CD14-positive monocyte (primary cell): ENCODE results near the gene AFF3. TPM values are rescaled to one million over a fixed set of nuclear protein-coding genes. Genes with fewer than 3 reads are reported as not detected.

Experiments
- DNase-seq, 3 donors: peaks; one replicate each; pipeline ENCODE4 v3.0.0-alpha.2; 2011 to 2022
- H2AFZ ChIP-seq: 2 replicates; pipeline ENCODE4 v1.6.0; 2012; ENCODE audit warnings: mild to moderate bottlenecking, low read depth, low read length, inconsistent platforms; ENCODE audit not compliant: insufficient read depth, poor library complexity, severe bottlenecking
- H3K27ac ChIP-seq, 2 donors: 1 replicate in 1 of 2; 2 replicates in 1 of 2; pipeline ENCODE4 v1.5.1; 2012 to 2013; ENCODE audit warnings: low read length in 2 of 2, control low read depth in 1 of 2, inconsistent platforms in 1 of 2, low read depth in 1 of 2, mild to moderate bottlenecking in 1 of 2
- H3K27me3 ChIP-seq, 2 donors: one replicate each; pipeline versions ENCODE4 v1.6.0 to v1.6.1; 2011 to 2013; ENCODE audit warnings: low read length in 2 of 2; ENCODE audit not compliant: control insufficient read depth in 2 of 2, insufficient read depth in 2 of 2
- H3K36me3 ChIP-seq, 2 donors: replicated peaks in 1 of 2; 1 replicate in 1 of 2; 2 replicates in 1 of 2; pipeline versions ENCODE4 v1.5.1 to v1.6.1; 2012 to 2013; ENCODE audit warnings: low read length in 2 of 2, control low read depth in 1 of 2, inconsistent platforms in 1 of 2, mild to moderate bottlenecking in 1 of 2; ENCODE audit not compliant: insufficient read depth in 2 of 2, control insufficient read depth in 1 of 2
- H3K4me1 ChIP-seq, 2 donors: 1 replicate in 1 of 2; 2 replicates in 1 of 2; pipeline versions ENCODE4 v1.5.1 to v1.6.1; 2012 to 2013; ENCODE audit warnings: low read length in 2 of 2, control low read depth in 1 of 2, inconsistent platforms in 1 of 2, mild to moderate bottlenecking in 1 of 2, moderate library complexity in 1 of 2; ENCODE audit not compliant: insufficient read depth in 2 of 2, control insufficient read depth in 1 of 2
- H3K4me2 ChIP-seq: replicated peaks from 2 replicates; pipeline ENCODE3; 2012; ENCODE audit warnings: low read length, moderate library complexity, mild to moderate bottlenecking; ENCODE audit not compliant: poor library complexity, severe bottlenecking; ENCODE audit errors: extremely low read depth
- H3K4me3 ChIP-seq, 3 experiments: fragments of 200-600 bp in 1 of 3; sonication (generic) in 1 of 3; replicated peaks in 1 of 3; 1 replicate in 2 of 3; 2 replicates in 1 of 3; pipeline ENCODE4 v1.5.1; 2011 to 2013; ENCODE audit warnings: low read length in 3 of 3, mild to moderate bottlenecking in 3 of 3, control low read depth in 2 of 3, low read depth in 2 of 3, inconsistent platforms in 1 of 3, moderate library complexity in 1 of 3
- H3K79me2 ChIP-seq: 2 replicates; pipeline ENCODE4 v1.6.0; 2012; ENCODE audit warnings: mild to moderate bottlenecking, control low read depth, inconsistent platforms, low read length, moderate library complexity; ENCODE audit not compliant: insufficient read depth
- H3K9ac ChIP-seq: 2 replicates; pipeline ENCODE4 v1.6.0; 2017; ENCODE audit warnings: low read length, mild to moderate bottlenecking; ENCODE audit not compliant: insufficient read depth, poor library complexity, severe bottlenecking
- H3K9me3 ChIP-seq, 2 donors: replicated peaks in 1 of 2; 1 replicate in 1 of 2; 2 replicates in 1 of 2; pipeline versions ENCODE4 v1.5.1 to v1.6.1; 2012 to 2013; ENCODE audit warnings: low read length in 2 of 2, control low read depth in 1 of 2; ENCODE audit not compliant: control insufficient read depth in 1 of 2, insufficient read depth in 1 of 2
- H4K20me1 ChIP-seq: 2 replicates; pipeline ENCODE4 v1.6.0; 2012; ENCODE audit warnings: mild to moderate bottlenecking, low read length, control low read depth, moderate library complexity; ENCODE audit not compliant: insufficient read depth
- H3K27ac Mint-ChIP-seq, 7 donors: one replicate each; pipeline ENCODE4 v1.8.0; 2020; ENCODE audit warnings: mild to moderate bottlenecking in 7 of 7, mixed read lengths in 7 of 7, moderate library complexity in 6 of 7, inconsistent platforms in 2 of 7
- H3K27me3 Mint-ChIP-seq, 3 donors: one replicate each; pipeline ENCODE4 v1.8.0; 2021 to 2022; ENCODE audit warnings: low read depth in 3 of 3, mild to moderate bottlenecking in 3 of 3, mixed read lengths in 3 of 3, moderate library complexity in 3 of 3, inconsistent platforms in 1 of 3
- H3K36me3 Mint-ChIP-seq, 2 donors: one replicate each; pipeline ENCODE4 v1.8.0; 2020; ENCODE audit warnings: mixed read lengths in 2 of 2, inconsistent platforms in 1 of 2, mild to moderate bottlenecking in 1 of 2
- H3K4me1 Mint-ChIP-seq: one replicate; pipeline ENCODE4 v1.8.0; 2020; ENCODE audit warnings: mild to moderate bottlenecking, mixed read lengths
- H3K4me3 Mint-ChIP-seq, 2 donors: one replicate each; pipeline ENCODE4 v1.8.0; 2020; ENCODE audit warnings: mild to moderate bottlenecking in 2 of 2, mixed read lengths in 2 of 2, moderate library complexity in 1 of 2
- H3K9me3 Mint-ChIP-seq, 7 donors: one replicate each; pipeline ENCODE4 v1.8.0; 2020 to 2022; ENCODE audit warnings: mixed read lengths in 7 of 7, mild to moderate bottlenecking in 6 of 7, moderate library complexity in 6 of 7, inconsistent platforms in 2 of 7
- CTCF ChIP-seq: fragments of 200-600 bp; IDR thresholded peaks from one replicate; pipeline ENCODE4 v1.8.0; 2022; ENCODE audit warnings: antibody characterized with exemption, mild to moderate bottlenecking
- WGBS: methylation state at CpG from one replicate; pipeline ENCODE4 v1.1.5; 2013; ENCODE audit warnings: missing lambda C conversion rate; ENCODE audit not compliant: insufficient coverage; 5-methylcytosine and 5-hydroxymethylcytosine counted together
- intact Hi-C, 2 donors: fragments of 100-400 bp; cut with micrococcal nuclease; formaldehyde crosslinking; loops; one replicate each; pipeline versions ENCODE4 v1.15.0 to v1.15.1; 2023
- polyA plus RNA-seq, 3 donors: library from polyadenylated mRNA; depleted of rRNA in 1 of 3; unstranded in 2 of 3; stranded (reverse) in 1 of 3; fragments of 300-500 nt in 2 of 3; fragments of >200 nt in 1 of 3; fragmentation: Illumina TruSeq in 2 of 3; gene quantifications; 1 replicate in 2 of 3; 2 replicates in 1 of 3; pipeline ENCODE4 v1.2.3, GENCODE V29; 2012 to 2021

AFF3 gene
- polyA plus RNA-seq, 3 donors: 0.17 to 4.1 (median 0.49) TPM

- H3K4me1 ChIP-seq: peaks cover 11 to 12% of the 10 kb centered on the region in 2 donors
- no peak for DNase-seq
- H3K27ac ChIP-seq: no peak overlapping the region
- H3K9me3 Mint-ChIP-seq: peaks cover 0 to 6% (median 0%) of the 10 kb centered on the region in 7 donors
- H3K27me3 ChIP-seq: no peaks in the 10 kb centered on the region
- WGBS: no CpG with 5 or more reads among the region's 2 CpGs
- no peak overlapping the region for H3K4me3 ChIP-seq
- H3K4me2 ChIP-seq: no peak overlapping the region
- H3K36me3 ChIP-seq: no peaks in the 10 kb centered on the region
- peaks cover 18% of the 10 kb centered on the region for H3K4me1 Mint-ChIP-seq
- H3K4me3 Mint-ChIP-seq: no peak overlapping the region
- H3K9me3 ChIP-seq: no peaks in the 10 kb centered on the region
- peaks cover 0 to 1% (median 0%) of the 10 kb centered on the region in 3 donors for H3K27me3 Mint-ChIP-seq
- intact Hi-C loops: no loop called here
- H3K36me3 Mint-ChIP-seq: no peaks in the 10 kb centered on the region
- no peak overlapping the region for H3K9ac ChIP-seq
- H4K20me1 ChIP-seq: no peaks in the 10 kb centered on the region
- H3K27ac Mint-ChIP-seq: no peak overlapping the region
- H3K79me2 ChIP-seq: no peaks in the 10 kb centered on the region
- H2AFZ ChIP-seq: no peak overlapping the region
- no peak for TF ChIP-seq CTCF
These were observed 106.4 kb downstream of the AFF3 start for GRCh38 chr2:100036026-100036425.

GRCh38 chr2:100034431-100034830 lies 108.0 kb downstream of the AFF3 start:
- Mint-ChIP-seq H3K36me3 (no peaks in the 10 kb centered on the region), H3K27ac (no peak overlapping the region), H3K9me3 (peaks cover 0 to 6% (median 0%) of the 10 kb centered on the region in 7 donors), H3K4me1 (peaks cover 12% of the 10 kb centered on the region), H3K4me3 (no peak overlapping the region), H3K27me3 (peaks cover 0 to 1% (median 0%) of the 10 kb centered on the region in 3 donors)
- no peak for TF ChIP-seq CTCF
- no peak overlapping the region for H3K4me2 ChIP-seq
- no peak overlapping the region for H3K9ac ChIP-seq
- H3K4me1 ChIP-seq: peaks cover 5% of the 10 kb centered on the region in 2 donors
- no peaks in the 10 kb centered on the region for H3K79me2 ChIP-seq
- H2AFZ ChIP-seq: no peak overlapping the region
- no peaks in the 10 kb centered on the region for H3K27me3 ChIP-seq
- H4K20me1 ChIP-seq: no peaks in the 10 kb centered on the region
- intact Hi-C loops: no loop called here
- no peak overlapping the region for H3K4me3 ChIP-seq
- H3K36me3 ChIP-seq: no peaks in the 10 kb centered on the region
- DNase-seq: no peak
- no peak overlapping the region for H3K27ac ChIP-seq
- no peaks in the 10 kb centered on the region for H3K9me3 ChIP-seq
- no CpG with 5 or more reads among the region's 1 CpG for WGBS
